ENCODE measurements around the gene FXYD6. TPM values are rescaled to one million over a fixed set of nuclear protein-coding genes. Genes with fewer than 3 reads are reported as not detected.
"Not testable (repeated sequence)": the region's sequence is repeated elsewhere in the genome, so short reads cannot be mapped to it uniquely, and the experiment has no call there.

Gene FXYD6
- 12.8 and 15.8 TPM in 2 replicates for total RNA-seq (2014; rRNA removed; shearing (Covaris generic))

- DNase-seq (ENCODE audit: low spot score): no peak
These were observed at the start of gene FXYD6 for GRCh38 chr11:117876341-117877119. Gene FXYD6 (minus strand): TSS chr11:117876658. CDS start chr11:117842776, 33,882 bp downstream.

- not testable (repeated sequence) for DNase-seq (ENCODE audit: low spot score)
These were observed 49.7 kb upstream of the FXYD6 start for GRCh38 chr11:117926166-117926565.

- no peak for DNase-seq (ENCODE audit: low spot score)
These were observed 48.9 kb upstream of the FXYD6 start for GRCh38 chr11:117925198-117925925.

GRCh38 chr11:117924631-117925170 lies 48.2 kb upstream of the FXYD6 start:
- DNase-seq (ENCODE audit: low spot score): no peak

GRCh38 chr11:117923773-117924172 lies 47.3 kb upstream of the FXYD6 start:
- no peak for DNase-seq (ENCODE audit: low spot score)

- DNase-seq (ENCODE audit: low spot score): no peak
These were observed 46.8 kb upstream of the FXYD6 start for GRCh38 chr11:117923275-117923674.

GRCh38 chr11:117921893-117922292 lies 45.4 kb upstream of the FXYD6 start:
- no peak for DNase-seq (ENCODE audit: low spot score)

GRCh38 chr11:117921456-117921855 lies 45.0 kb upstream of the FXYD6 start:
- no peak for DNase-seq (ENCODE audit: low spot score)

- no peak for DNase-seq (ENCODE audit: low spot score)
These were observed 43.3 kb upstream of the FXYD6 start for GRCh38 chr11:117919781-117920221.

GRCh38 chr11:117919341-117919740 lies 42.9 kb upstream of the FXYD6 start:
- no peak for DNase-seq (ENCODE audit: low spot score)

GRCh38 chr11:117918366-117919255 lies 42.2 kb upstream of the FXYD6 start:
- no peak for DNase-seq (ENCODE audit: low spot score)

- DNase-seq (ENCODE audit: low spot score): no peak
These were observed 41.2 kb upstream of the FXYD6 start for GRCh38 chr11:117917591-117918151.

- no peak for DNase-seq (ENCODE audit: low spot score)
These were observed 40.5 kb upstream of the FXYD6 start for GRCh38 chr11:117916956-117917355.

GRCh38 chr11:117915672-117916235 lies 39.3 kb upstream of the FXYD6 start:
- no peak for DNase-seq (ENCODE audit: low spot score)

GRCh38 chr11:117914991-117915618 lies 38.6 kb upstream of the FXYD6 start:
- DNase-seq (ENCODE audit: low spot score): no peak

GRCh38 chr11:117914398-117914761 lies 37.9 kb upstream of the FXYD6 start:
- DNase-seq (ENCODE audit: low spot score): no peak

- no peak for DNase-seq (ENCODE audit: low spot score)
These were observed 37.4 kb upstream of the FXYD6 start for GRCh38 chr11:117913736-117914397.

GRCh38 chr11:117912497-117912896 lies 36.0 kb upstream of the FXYD6 start:
- no peak for DNase-seq (ENCODE audit: low spot score)

GRCh38 chr11:117911694-117912093 lies 35.2 kb upstream of the FXYD6 start:
- no peak for DNase-seq (ENCODE audit: low spot score)
